OCI-LY7 (cell line): ENCODE data around the gene NAT9.

Source experiments
- CTCF ChIP-seq: fragments of 200-600 bp; sonication (generic); conservative IDR thresholded peaks from 2 replicates; pipeline ENCODE4 v1.5.1; 2014; ENCODE audit warnings: mild to moderate bottlenecking, antibody characterized with exemption, low read length, moderate library complexity, mixed read lengths
- EZH2phosphoT487 ChIP-seq: fragments of 200-600 bp; sonication (generic); IDR thresholded peaks from 2 replicates; pipeline ENCODE4 v1.6.1; 2018; ENCODE audit warnings: low read depth, borderline replicate concordance, mild to moderate bottlenecking, mixed run types, antibody characterized with exemption, low read length, moderate library complexity, mixed read lengths

GRCh38 chr17:74752822-74753401 lies 23.2 kb downstream of the NAT9 start:
- no peak for TF ChIP-seq CTCF
- TF ChIP-seq EZH2phosphoT487, result no peak
